GM21825 (cell line): ENCODE data around the gene ARFGEF3.

Experiments
- ATAC-seq: cut with Tn5 transposase; IDR thresholded peaks from one replicate; pipeline ENCODE4 v1.9.1; 2021; ENCODE audit warnings: mild to moderate bottlenecking, moderate library complexity; ENCODE audit not compliant: unreplicated experiment

Gene ARFGEF3

DNA sequence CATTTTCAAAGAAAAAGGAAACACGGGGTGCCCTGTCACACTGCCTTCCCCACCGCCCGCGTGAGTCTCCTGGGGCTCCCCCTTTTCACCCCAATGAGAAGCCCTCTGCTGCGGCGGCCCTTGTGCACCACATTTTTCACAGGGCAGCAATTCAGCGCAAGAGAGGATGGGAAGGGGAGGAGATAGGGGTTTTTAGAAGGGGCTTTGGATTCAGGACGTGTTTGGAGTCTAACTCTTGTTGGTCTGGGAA lies 726 bp upstream of the ARFGEF3 start:
- no peak for ATAC-seq

DNA sequence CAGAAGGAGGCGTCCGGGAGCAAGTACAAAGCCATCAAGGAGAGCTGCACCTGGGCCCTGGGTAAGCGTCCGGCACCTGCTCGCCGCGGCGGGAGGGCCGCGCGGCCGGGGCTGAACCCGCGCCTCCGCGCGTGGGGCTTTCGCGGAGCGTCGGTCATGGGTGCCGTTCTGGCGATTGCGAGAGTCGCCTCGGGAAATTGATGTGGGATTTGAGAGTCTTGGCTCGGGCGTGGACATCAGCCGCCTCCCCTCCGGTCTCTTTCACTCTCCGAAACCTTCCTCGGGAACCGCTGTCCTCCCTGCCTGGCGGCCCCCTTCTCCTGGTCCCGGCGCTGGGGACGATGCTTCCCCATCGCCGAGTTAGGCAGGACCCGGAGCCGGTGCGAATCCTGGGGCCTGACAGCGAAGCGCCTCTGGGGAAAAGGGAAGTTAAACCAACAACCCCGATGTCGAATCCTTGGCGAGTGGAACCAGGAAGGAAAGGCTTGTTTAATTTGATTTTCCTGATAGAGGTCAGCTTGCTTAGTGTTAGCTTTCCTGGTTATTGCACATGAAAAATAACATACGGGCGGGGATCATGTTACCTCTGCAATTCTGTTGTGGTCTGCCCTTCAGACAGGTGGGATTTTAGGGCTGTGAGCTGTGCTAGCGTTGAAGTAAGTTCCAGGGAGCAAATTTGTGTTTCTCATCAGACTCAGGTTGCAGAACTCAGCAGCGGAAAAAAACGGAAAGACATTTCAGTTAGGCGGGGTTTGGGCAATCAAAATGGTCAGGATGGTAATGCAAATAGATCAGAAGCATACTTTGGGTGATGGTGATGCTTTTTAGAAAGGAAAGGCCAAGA lies 594 bp downstream of the ARFGEF3 start:
- ATAC-seq: no peak

DNA sequence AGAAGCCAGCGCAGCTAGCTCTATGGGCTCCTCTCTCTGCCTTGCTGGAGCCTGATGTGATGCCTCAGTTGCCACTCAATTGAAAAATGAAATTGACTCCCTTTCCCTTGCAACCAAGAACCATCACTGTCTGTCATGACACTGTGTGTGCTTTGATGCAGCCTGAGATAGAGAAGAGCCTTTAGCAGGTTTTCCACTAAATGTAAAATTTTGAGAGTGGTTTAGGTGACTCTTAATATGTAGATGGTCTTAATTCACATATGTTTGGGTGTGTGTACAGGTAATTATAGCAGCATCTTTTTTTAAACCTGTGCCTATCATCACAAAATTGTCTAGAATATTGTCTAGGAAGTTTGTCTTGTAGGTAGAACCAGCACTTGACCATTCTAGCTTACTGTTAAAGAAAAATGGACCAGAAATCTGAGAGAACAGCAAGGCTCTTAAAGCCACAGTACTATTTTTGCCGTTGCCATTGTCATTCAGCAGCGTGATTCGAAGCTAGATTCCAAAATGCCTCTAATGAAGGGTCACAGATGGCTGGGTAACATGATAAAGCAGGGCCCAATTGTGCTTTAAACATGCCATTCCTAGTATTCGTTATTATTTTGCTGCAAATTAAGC lies 1.3 kb downstream of the ARFGEF3 start:
- ATAC-seq: no peak

DNA sequence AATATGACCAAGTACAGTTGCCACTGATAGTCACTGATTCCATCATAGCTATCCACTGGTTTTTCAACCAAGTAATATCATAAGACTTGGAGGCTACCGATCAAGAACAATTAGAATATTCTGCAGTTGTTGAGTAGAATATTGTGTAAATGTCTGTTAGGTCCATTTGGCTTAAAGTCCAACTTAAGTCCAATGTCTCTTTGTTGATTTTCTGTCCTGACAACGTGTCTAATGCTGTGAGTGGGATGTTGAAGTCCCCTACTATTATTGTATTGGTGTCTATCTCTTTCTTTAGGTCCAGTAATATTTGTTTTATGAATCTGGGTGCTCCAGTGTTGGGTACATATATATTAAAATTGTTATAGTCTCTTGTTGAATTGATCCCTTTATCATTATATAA lies 13.9 kb downstream of the ARFGEF3 start:
- ATAC-seq: no peak

DNA sequence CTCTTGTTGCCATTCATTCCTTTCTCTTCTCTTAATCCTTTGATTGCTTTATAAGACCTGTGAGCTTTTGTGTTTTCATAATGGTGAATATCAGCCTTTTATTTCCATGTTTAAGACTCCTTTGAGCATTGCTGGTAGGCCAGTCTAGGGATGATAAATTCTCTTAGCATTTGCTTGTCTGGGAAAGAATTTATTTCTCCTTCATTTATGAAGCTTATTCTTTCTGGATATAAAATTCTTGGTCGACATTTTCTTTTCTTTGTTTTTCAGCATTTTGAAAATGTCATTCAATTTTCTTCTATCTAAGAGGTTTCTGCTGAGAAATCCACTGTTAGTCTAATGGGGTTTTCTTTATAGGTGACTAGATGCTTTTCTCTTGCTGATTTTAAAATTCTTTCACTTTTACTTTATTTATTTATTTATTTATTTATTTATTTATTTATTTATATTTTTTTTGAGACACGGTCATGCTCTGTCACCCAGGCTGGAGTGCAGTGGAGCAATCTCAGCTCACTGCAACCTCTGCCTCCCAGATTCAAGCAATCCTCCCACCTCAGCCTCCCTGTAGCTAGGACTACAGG lies 15.0 kb downstream of the ARFGEF3 start:
- no peak for ATAC-seq

DNA sequence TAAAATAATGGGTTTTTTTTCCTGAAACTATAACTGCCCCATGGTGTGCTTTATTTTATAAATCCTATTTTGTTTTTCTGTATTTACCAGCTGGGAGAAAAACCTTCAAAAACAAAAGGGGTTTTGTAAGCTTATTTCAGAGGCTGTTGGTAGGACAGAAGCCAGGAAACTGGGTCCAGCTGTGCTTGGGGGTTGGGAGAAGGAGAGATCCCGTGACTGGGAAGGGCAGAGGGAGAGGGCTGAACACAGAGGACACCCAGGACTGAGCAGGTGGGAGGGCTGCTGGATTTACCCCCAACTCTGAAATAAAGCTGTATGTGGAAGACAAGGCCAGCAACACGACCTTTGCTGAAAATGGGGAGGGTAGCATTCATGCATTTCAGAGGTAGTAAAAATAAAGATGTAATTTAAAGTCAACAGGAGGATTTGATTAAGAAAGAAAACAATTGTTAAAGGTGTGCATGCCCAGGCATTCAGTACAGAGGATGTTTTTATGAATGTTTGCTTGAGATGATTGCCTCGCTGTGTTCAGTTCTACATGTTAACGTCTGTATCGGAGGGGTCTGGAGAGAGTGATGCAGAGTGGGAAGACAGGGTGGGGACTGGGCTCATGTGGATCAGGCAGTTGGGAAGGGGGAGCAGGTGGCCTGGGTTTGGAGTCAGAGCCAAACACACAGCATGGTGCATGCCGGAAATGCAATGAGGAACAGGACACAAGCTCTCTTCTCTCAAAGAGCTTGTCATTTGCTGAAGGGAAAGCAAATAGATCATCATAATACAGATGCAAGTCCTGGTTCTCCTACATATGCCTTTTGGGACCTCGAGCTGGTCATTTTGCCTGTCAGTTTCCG lies 21.4 kb downstream of the ARFGEF3 start:
- ATAC-seq: no peak

DNA sequence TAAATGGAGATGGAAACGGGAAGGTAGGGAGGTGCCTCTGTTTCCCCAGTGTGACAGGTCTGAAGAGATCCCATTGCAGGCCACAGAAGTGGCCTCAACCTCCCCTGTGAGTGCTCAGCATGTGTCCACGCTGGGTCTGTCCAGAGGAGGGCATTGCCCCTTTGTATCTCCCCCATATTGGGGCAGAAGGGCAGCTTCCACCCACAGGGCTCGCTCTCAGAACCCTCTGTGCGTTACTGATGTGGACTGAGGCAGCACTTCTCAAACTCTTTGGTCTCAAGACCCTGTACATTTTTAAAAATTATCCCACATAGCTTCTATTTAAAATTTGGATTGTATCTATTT lies 22.0 kb downstream of the ARFGEF3 start:
- ATAC-seq: no peak

DNA sequence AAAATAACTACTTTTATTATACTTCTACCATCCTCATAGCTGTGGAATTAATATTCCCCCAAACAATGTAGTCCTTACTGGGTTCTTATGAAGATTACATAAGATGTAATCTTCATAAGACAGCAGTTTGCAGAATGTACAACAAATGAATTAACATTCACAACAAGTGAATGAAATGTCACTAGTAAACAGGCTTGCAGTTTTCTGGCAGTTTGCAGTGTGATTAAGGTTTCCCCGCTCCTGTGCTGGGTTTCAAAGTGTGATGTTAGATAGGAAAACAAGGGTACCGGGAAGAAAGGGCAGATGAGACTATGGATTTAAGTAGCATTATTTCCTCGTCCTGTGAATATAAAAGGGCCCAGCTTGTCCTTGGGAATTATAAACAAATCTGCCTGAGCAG lies 22.5 kb downstream of the ARFGEF3 start:
- ATAC-seq: no peak

DNA sequence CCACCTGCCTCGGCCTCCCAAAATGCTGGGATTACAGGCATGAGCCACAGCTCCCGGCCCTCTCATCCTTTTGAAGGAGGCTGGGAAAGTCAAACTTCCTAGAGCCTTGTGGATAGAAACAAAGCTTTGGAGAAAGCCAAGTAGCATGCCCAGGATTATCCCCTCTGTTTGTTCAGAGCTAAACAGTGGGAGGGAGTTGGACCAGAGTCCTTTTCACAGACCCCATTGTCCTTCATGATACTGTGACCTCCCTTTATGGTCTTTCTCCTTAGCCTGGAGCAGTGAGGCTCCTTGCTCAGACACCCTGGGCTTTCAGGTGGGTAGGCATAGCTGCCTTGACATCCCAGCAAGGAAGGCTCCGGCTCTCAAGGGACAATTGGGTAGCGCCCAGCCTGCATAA lies 25.4 kb downstream of the ARFGEF3 start:
- no peak for ATAC-seq

DNA sequence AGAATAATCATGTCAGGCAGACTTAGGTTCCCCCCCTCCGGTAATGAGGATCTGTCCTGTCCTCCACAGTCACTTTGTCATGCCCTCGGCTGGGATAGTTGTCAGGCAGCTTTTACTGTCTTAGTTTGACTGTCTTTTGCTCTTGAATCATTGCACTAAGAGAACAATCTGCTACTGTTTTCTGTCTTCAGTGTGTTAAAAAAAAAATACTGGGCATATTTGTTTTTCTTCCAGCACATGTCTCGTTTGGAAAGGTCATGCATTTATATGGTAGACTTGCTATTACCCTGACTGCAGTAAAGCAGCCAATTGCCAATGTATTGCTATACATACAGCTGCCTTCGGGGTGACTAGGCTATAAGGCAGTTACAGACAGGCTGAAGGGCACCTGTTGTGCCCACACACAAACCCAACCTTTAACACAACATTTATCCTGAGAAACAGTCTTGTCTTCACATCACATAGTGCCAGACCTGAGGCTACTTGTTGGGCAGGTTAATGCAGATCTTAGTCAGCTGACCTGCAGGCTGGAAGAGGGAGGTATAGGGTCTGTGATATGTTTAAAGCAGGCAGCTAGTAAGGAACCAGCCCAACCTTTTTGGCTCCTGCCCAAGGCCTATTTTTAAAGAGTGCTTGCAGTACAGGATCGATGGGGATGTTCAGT lies 26.7 kb downstream of the ARFGEF3 start:
- no peak for ATAC-seq

DNA sequence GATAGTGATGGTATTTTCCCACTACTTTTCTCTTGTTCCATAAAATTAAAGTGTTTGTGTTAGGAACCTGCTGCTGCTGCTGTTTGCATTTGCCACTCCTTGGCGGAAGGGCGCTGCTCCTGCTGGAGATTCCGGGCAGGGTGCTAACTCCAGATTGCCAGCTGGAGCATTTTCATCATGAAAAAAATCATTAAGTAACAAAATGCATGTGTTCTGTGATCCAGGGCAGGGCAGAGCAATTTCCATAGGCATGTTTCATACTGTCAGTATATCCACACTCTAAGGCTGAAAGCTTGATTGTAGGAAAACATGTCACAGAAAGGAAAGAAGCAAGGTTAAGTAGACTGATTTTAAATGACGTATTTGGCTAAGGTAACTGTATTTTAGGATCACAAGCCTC lies 32.5 kb downstream of the ARFGEF3 start:
- ATAC-seq: no peak

DNA sequence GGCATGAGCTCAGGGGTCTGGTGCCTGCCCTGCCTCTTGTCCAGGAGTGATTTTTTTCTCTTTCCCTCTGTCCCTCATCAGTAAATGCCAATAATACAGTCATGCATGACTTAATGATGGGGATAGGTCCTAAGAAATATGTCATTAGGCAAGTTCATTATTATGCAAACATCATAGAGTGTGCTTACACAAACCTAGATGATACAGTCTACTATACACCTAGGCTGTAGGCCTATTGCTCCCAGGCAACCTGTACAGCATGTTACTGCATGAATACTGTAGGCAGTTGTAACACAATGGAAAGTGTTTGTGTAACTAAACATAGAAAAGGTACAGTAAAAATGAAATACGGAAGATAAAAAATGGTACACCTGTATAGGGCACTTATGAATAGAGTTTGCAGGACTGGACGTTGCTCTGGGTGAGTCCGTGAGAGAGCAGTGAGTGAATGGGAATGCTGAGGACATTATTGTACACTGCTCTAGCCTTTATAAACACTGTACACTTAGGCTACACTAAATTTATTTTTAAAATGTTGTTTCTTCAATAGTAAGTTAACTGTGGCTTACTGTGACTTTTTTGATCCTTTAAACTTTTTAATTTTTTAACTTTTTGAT lies 34.5 kb downstream of the ARFGEF3 start:
- no peak for ATAC-seq

DNA sequence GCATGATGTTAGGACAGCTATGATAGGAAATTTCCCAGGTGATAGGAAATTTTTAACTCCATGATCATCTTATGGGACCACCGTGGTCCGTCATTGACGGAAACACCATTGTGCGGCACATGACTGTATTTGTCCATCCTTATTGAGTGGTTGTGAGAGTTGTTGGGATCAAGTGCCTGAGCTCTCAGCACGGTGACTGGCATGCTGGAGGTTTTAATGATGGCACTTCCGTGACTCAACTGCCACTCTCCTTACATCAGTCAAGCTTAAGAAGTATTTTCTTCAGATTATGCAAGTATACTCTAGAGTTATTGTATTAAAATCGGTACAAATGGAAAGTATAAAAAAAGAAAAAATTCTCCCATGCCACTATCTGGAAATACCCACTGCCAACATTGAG lies 35.8 kb downstream of the ARFGEF3 start:
- no peak for ATAC-seq

DNA sequence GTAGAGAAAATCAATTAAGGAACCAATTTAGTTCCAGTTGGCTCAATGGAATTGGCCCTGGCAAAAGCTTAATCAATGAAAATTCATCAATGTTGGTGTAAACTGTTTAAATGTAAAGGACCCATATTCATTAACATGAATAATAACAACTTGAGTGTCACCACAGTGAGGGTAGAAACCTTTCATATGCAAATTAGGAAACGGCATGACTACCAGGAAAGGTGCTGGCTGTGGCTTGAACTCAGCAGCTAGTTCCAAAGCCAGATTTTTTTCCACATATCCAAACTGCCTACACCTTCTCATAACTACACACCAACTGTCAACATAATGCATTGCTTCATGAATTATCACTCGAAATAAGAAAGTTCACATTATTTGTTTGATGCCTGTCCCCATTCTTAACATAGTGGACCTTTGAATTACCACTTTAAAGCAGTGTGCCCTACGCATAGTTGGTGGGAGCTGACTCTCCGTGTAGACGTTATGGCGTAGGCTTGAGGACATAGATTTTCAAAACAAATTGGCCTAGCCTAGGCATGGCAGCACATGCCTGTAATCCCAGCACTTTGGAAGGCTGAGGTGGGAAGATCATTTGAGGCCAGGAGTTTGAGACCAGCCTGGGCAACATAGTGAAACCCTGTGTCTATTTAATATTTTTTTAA lies 36.8 kb downstream of the ARFGEF3 start:
- no peak for ATAC-seq

DNA sequence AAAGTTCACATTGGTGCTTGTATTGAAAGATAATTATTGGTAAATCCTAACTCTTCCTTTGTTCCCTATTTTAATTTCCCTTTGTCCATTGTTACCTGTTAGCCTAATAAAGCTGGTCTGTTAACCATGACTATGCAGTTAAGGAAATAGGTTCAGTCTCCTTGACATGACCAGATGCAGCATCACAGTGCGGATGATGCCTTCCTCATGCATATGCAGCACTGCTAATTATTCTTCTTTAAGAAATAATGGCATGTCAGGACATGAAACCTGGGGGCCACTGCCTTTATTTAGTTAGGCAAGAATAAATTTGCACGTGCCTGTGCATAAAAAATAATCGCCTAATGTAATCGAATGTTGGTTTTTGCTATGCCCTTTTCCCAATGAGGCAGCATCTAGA lies 40.1 kb downstream of the ARFGEF3 start:
- ATAC-seq: no peak

DNA sequence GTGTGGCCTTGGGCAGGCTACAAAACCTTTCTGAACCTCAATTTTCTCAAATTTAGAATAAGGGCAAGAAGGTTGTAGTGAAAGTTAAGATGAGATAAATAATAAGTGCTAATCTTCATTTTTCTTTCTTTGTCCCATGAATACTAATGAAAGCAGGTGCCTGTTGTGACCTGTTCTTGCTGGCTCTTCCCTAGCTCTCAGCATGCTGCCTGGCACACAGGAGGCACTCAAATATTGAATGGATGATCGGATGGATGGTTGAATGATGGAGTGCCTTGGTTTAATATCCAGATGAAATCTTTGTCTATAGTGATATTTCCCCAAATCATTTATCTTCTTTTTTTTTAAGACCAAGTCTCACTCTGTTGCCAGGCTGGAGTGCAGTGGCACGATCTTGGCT lies 41.6 kb downstream of the ARFGEF3 start:
- ATAC-seq: no peak

DNA sequence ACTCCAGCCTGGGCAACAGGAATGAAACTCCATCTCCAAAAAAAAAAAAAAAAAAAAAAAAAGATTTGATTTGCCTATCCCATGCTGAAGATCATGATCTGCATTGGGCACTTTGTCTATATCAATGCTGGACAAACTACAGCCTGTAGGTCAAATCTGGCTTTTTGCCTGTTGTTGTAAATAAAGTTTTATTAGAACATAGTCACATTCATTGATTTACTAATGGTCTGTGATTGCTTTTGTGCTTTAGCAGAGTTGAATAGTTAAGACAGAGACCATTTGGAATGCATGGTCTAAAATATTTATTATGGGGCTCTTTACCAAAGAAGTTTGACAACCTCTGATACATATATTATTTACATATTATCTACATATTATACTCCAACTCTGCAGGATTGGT lies 42.6 kb downstream of the ARFGEF3 start:
- ATAC-seq: no peak

DNA sequence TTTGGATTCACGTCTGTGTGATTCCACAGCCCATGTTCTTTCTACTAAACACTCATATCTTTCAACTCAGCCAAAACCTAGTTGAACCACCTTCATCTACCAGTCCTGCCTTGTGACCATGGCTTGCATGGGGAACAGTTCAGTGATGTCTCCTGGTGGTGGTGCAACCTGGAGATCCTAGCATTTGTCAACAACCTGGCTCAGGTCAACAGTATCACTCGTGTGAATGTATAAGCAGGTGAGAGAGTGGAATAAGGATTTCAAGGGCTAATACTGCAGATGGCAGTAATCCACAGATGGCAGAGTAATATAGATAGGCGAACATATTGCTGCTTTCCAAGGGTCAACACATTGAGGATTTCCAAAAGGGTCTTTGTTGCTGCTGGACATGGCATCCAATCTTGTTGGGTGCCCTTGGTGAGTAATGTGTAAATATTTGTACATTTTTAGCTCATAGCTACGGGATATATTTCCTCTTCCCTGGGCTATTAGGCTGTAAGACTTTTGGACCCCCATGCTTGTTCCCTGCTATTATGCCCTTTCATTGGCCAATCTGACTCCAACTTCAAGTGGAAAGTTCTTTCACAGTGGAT lies 43.1 kb downstream of the ARFGEF3 start:
- no peak for ATAC-seq

DNA sequence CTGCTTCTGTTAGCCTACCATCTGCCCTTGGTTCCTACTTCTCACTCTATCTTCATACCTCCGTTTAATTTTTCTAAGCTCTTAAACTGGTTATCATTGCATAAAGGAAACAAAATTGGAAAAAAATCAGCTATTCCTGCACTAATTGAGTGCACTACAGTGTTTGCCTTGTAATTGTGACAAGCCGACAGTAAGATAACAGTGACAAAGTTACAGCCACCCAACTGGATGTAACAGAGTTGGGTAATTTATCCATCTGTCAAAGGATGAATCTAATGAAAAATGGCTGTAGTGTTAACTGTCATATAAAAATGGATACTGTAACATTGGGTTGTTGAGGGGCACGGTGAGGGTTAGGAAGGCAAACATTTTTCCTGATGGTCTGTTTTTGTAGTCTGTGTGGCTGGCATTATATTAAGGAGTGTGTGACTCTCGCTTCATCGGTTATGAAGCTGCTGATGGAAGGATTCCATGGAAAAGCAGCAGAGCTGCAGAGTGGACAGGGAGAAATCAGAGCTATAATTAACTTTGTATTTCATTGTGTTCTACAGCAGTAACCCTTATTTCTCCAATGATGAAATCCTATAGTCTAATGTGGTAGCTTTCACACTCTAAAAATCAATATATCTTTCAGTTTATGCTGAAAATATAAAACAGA lies 43.8 kb downstream of the ARFGEF3 start:
- ATAC-seq: no peak
